ENCODE data around the gene UNC13B. TPM values are rescaled to one million over a fixed set of nuclear protein-coding genes. Genes with fewer than 3 reads are reported as not detected.

The UNC13B gene
- total RNA-seq, 1 experiment from 2014 or later = 17.6 TPM

GRCh38 chr9:35158501-35159280, 3.1 kb upstream of the UNC13B start:
- no peak overlapping the region for H3K9ac ChIP-seq (ENCODE audit: low read length)
- TF ChIP-seq JUND (IDR thresholded peaks at IDR 0.05) (no peak), POLR2A (IDR thresholded peaks at IDR 0.05; ENCODE audit: borderline replicate concordance, extremely low read depth, insufficient read depth, insufficient read length) (no peak), EZH2phosphoT487 (IDR thresholded peaks at IDR 0.05; ENCODE audit: borderline replicate concordance) (no peak), MAX (IDR thresholded peaks at IDR 0.05) (no peak), ZBTB33 (IDR thresholded peaks at IDR 0.05; ENCODE audit: extremely low read depth, insufficient replicate concordance, low read length) (no peak), SIN3A (IDR thresholded peaks at IDR 0.05; ENCODE audit: low read depth) (no peak), SRF (IDR thresholded peaks at IDR 0.05; ENCODE audit: low read depth) (no peak), ATF3 (IDR thresholded peaks at IDR 0.05) (no peak), EZH2 (IDR thresholded peaks at IDR 0.05) (no peak), RAD21 (IDR thresholded peaks at IDR 0.05; ENCODE audit: low read depth) (no peak), TCF7L2 (IDR thresholded peaks at IDR 0.05; ENCODE audit: borderline replicate concordance, extremely low read depth, insufficient read depth, insufficient read length) (no peak)
- no TSS peak for BruUV-seq (replicated peaks)
- no peaks in the 10 kb centered on the region for H3K36me3 ChIP-seq (ENCODE audit: control insufficient read depth in 1 of 2, insufficient read depth in 2 of 2, low read length in 2 of 2)
- intact Hi-C loops (cut with micrococcal nuclease) = no loop called here
- ChIA-PET CTCF (no interaction called here), POLR2A (no interaction called here), RAD21 (ENCODE audit: low non-redundant PET in 1 of 2, low total read pairs in 2 of 2, uncharacterized antibody in 2 of 2, unreplicated experiment in 2 of 2) (no interaction called here)
- H3K79me2 ChIP-seq (ENCODE audit: insufficient read depth, low read length) = 0 out of 2 replicates have a peak, but pooled peaks cover 7% of the 10 kb centered on the region
- H2AFZ ChIP-seq (ENCODE audit: low read depth, low read length, poor library complexity, severe bottlenecking) = no peak overlapping the region
- H3K27ac ChIP-seq (ENCODE audit: low read depth, low read length) = no peak overlapping the region
- no peaks in the 10 kb centered on the region for H3K27me3 ChIP-seq (ENCODE audit: insufficient read depth, low read length)
- DNase-seq (ENCODE audit: low read depth, low spot score) = no peak
- no peak overlapping the region for H3K4me3 ChIP-seq (replicated peaks in 1 of 2; ENCODE audit: low read depth in 1 of 2, low read length in 2 of 2)
- no peak for ATAC-seq
- H4K20me1 ChIP-seq (ENCODE audit: insufficient read depth) = no peaks in the 10 kb centered on the region
- no peak overlapping the region for H3K4me2 ChIP-seq (ENCODE audit: low read length)
- H3K9me2 ChIP-seq (ENCODE audit: insufficient read depth) = no peaks in the 10 kb centered on the region
- H3K9me3 ChIP-seq (ENCODE audit: control insufficient read depth in 1 of 2, insufficient read depth in 1 of 2, low read depth in 1 of 2, low read length in 2 of 2) = no peaks in the 10 kb centered on the region
- peaks cover 3 to 13% of the 10 kb centered on the region in 2 experiments; a peak in 3 of 4 replicates for H3K4me1 ChIP-seq (ENCODE audit: control insufficient read depth in 1 of 2, insufficient read depth in 2 of 2, low read length in 2 of 2)
